ENCODE measurements around the gene BCORL1. TPM values are rescaled to one million over a fixed set of nuclear protein-coding genes. Genes with fewer than 3 reads are reported as not detected.

The BCORL1 gene
- total RNA-seq, 1 experiment from 2014 or later: 0.50 TPM

- in situ Hi-C loops (cut with HindIII; ENCODE audit: low pct_unique_long_range_greater_than_20kb, low sequenced_read_pairs): no loop called here
- no peak for DNase-seq (ENCODE audit: low read depth, low spot score)
Observed at GRCh38 chrX:129958814-129959492, 23.5 kb upstream of the BCORL1 start.

- in situ Hi-C loops (cut with HindIII; ENCODE audit: low pct_unique_long_range_greater_than_20kb, low sequenced_read_pairs): no loop called here
- DNase-seq (ENCODE audit: low read depth, low spot score): no peak
Observed at GRCh38 chrX:129959493-129959832, 23.0 kb upstream of the BCORL1 start.

GRCh38 chrX:129961180-129962083 is 21.0 kb upstream of the BCORL1 start:
- peak; percentile 35 for DNase-seq (ENCODE audit: low read depth, low spot score)
- in situ Hi-C loops (cut with HindIII; ENCODE audit: low pct_unique_long_range_greater_than_20kb, low sequenced_read_pairs): no loop called here

GRCh38 chrX:129963729-129964128 is 18.7 kb upstream of the BCORL1 start:
- DNase-seq (ENCODE audit: low read depth, low spot score): no peak
- in situ Hi-C loops (cut with HindIII; ENCODE audit: low pct_unique_long_range_greater_than_20kb, low sequenced_read_pairs): no loop called here

GRCh38 chrX:129965166-129965565 is 17.3 kb upstream of the BCORL1 start:
- in situ Hi-C loops (cut with HindIII; ENCODE audit: low pct_unique_long_range_greater_than_20kb, low sequenced_read_pairs): no loop called here

GRCh38 chrX:129968968-129969367 is 13.5 kb upstream of the BCORL1 start:
- in situ Hi-C loops (cut with HindIII; ENCODE audit: low pct_unique_long_range_greater_than_20kb, low sequenced_read_pairs): no loop called here
- no peak for DNase-seq (ENCODE audit: low read depth, low spot score)

More at GRCh38 chrX:129965166-129965565, 17.3 kb upstream of the BCORL1 start:
- DNase-seq (ENCODE audit: low read depth, low spot score): no peak

GRCh38 chrX:129976441-129976840 is 6.0 kb upstream of the BCORL1 start:
- DNase-seq (ENCODE audit: low read depth, low spot score): no peak
- in situ Hi-C loops (cut with HindIII; ENCODE audit: low pct_unique_long_range_greater_than_20kb, low sequenced_read_pairs): no loop called here

GRCh38 chrX:129979207-129979920 is 3.1 kb upstream of the BCORL1 start:
- no peak for DNase-seq (ENCODE audit: low read depth, low spot score)
- in situ Hi-C loops (cut with HindIII; ENCODE audit: low pct_unique_long_range_greater_than_20kb, low sequenced_read_pairs): no loop called here

GRCh38 chrX:129980001-129980401 is 2.4 kb upstream of the BCORL1 start:
- no peak for DNase-seq (ENCODE audit: low read depth, low spot score)

GRCh38 chrX:129980540-129981199 is 1.8 kb upstream of the BCORL1 start:
- no peak for DNase-seq (ENCODE audit: low read depth, low spot score)

More at GRCh38 chrX:129980001-129980401, 2.4 kb upstream of the BCORL1 start:
- in situ Hi-C loops (cut with HindIII; ENCODE audit: low pct_unique_long_range_greater_than_20kb, low sequenced_read_pairs): no loop called here

GRCh38 chrX:129981200-129981553 is 1.3 kb upstream of the BCORL1 start:
- in situ Hi-C loops (cut with HindIII; ENCODE audit: low pct_unique_long_range_greater_than_20kb, low sequenced_read_pairs): no loop called here
- no peak for DNase-seq (ENCODE audit: low read depth, low spot score)

More at GRCh38 chrX:129980540-129981199, 1.8 kb upstream of the BCORL1 start:
- in situ Hi-C loops (cut with HindIII; ENCODE audit: low pct_unique_long_range_greater_than_20kb, low sequenced_read_pairs): no loop called here

- no peak for DNase-seq (ENCODE audit: low read depth, low spot score)
- in situ Hi-C loops (cut with HindIII; ENCODE audit: low pct_unique_long_range_greater_than_20kb, low sequenced_read_pairs): no loop called here
Observed at GRCh38 chrX:129981752-129982299, 609 bp upstream of the BCORL1 start.

GRCh38 chrX:129983575-129984110 is 1.2 kb downstream of the BCORL1 start:
- in situ Hi-C loops (cut with HindIII; ENCODE audit: low pct_unique_long_range_greater_than_20kb, low sequenced_read_pairs): no loop called here
- DNase-seq (ENCODE audit: low read depth, low spot score): no peak

- DNase-seq (ENCODE audit: low read depth, low spot score): peak; percentile 35
- in situ Hi-C loops (cut with HindIII; ENCODE audit: low pct_unique_long_range_greater_than_20kb, low sequenced_read_pairs): no loop called here
Observed at GRCh38 chrX:129984111-129984958, 1.9 kb downstream of the BCORL1 start.

GRCh38 chrX:129987871-129988270 is 5.4 kb downstream of the BCORL1 start:
- in situ Hi-C loops (cut with HindIII; ENCODE audit: low pct_unique_long_range_greater_than_20kb, low sequenced_read_pairs): no loop called here
- DNase-seq (ENCODE audit: low read depth, low spot score): no peak

- in situ Hi-C loops (cut with HindIII; ENCODE audit: low pct_unique_long_range_greater_than_20kb, low sequenced_read_pairs): no loop called here
- DNase-seq (ENCODE audit: low read depth, low spot score): no peak
Observed at GRCh38 chrX:129992181-129992580, 9.7 kb downstream of the BCORL1 start.

All from SK-MEL-5 (cell line).